H1 (cell line): Measurements from ENCODE around the gene DPYSL4. TPM values are rescaled to one million over a fixed set of nuclear protein-coding genes. Genes with fewer than 3 reads are reported as not detected.

Experiments used
- CTCF ChIA-PET: fragments of 300-600 bp; sonication (Branson Sonifier 250); formaldehyde crosslinking; loops from one replicate; lab custom pipeline; 2021; ENCODE audit not compliant: partially characterized antibody; lab: Charles Lee
- POLR2A ChIA-PET: fragments of 300-600 bp; sonication (Branson Sonifier 250); formaldehyde crosslinking; loops from one replicate; lab custom pipeline; 2021; ENCODE audit warnings: inconsistent platforms; ENCODE audit not compliant: partially characterized antibody; lab: Charles Lee
- DNase-seq, 2 experiments: peaks; one replicate each; pipeline versions ENCODE4 v3.0.0 to v3.0.0-alpha.2; 2010 to 2022; ENCODE audit warnings: low spot score in 2 of 2, low read depth in 1 of 2, mixed read lengths in 1 of 2
- FAIRE-seq: peaks from 2 replicates; lab custom pipeline; 2011; peaks lifted over from hg19 to GRCh38; lab: Jason Lieb, UNC
- H2AFZ ChIP-seq: 2 replicates; pipeline ENCODE4 v1.8.1; 2012; ENCODE audit warnings: low read length, inconsistent platforms
- H2AK5ac ChIP-seq: 2 replicates; pipeline ENCODE4 v1.6.1; 2013; ENCODE audit warnings: low read depth, low read length
- H2BK120ac ChIP-seq: replicated peaks from 2 replicates; pipeline ENCODE3; 2013; ENCODE audit warnings: low read depth, low read length, inconsistent platforms
- H2BK12ac ChIP-seq: 2 replicates; pipeline ENCODE4 v1.6.1; 2013; ENCODE audit warnings: low read depth, low read length
- H2BK15ac ChIP-seq: 2 replicates; pipeline ENCODE4 v1.6.1; 2013; ENCODE audit warnings: low read length
- H2BK20ac ChIP-seq: 2 replicates; pipeline ENCODE4 v1.6.1; 2013; ENCODE audit warnings: low read length
- H2BK5ac ChIP-seq: 2 replicates; pipeline ENCODE4 v1.6.1; 2013; ENCODE audit warnings: low read depth, low read length
- H3K14ac ChIP-seq: 2 replicates; pipeline ENCODE4 v1.6.1; 2013; ENCODE audit warnings: inconsistent platforms; ENCODE audit not compliant: insufficient read length
- H3K18ac ChIP-seq: 2 replicates; pipeline ENCODE4 v1.6.1; 2013; ENCODE audit warnings: low read length; ENCODE audit errors: extremely low read depth
- H3K23ac ChIP-seq: 2 replicates; pipeline ENCODE4 v1.6.1; 2013; ENCODE audit warnings: inconsistent platforms; ENCODE audit not compliant: insufficient read length
- H3K23me2 ChIP-seq: 2 replicates; pipeline ENCODE4 v1.6.1; 2013; ENCODE audit warnings: low read depth, low read length
- H3K27ac ChIP-seq: 2 replicates; pipeline ENCODE4 v1.6.1; 2011; ENCODE audit warnings: low read depth, low read length, inconsistent platforms
- H3K27me3 ChIP-seq, 4 experiments: replicated peaks in 1 of 4; 1 replicate in 1 of 4; 2 replicates in 3 of 4; pipeline versions ENCODE4 v1.6.1 to v1.8.1; 2011 to 2013; ENCODE audit warnings: low read length in 3 of 4, mild to moderate bottlenecking in 3 of 4, inconsistent platforms in 2 of 4, mixed read lengths in 2 of 4, moderate library complexity in 1 of 4; ENCODE audit not compliant: control insufficient read depth in 3 of 4, insufficient read depth in 3 of 4; ENCODE audit errors: extremely low read depth in 1 of 4
- H3K36me3 ChIP-seq, 4 experiments: 2 replicates each; pipeline versions ENCODE4 v1.6.1 to v1.8.1; 2011 to 2013; ENCODE audit warnings: mild to moderate bottlenecking in 4 of 4, low read length in 3 of 4, moderate library complexity in 2 of 4, control low read depth in 1 of 4, inconsistent platforms in 1 of 4; ENCODE audit not compliant: insufficient read depth in 4 of 4, control insufficient read depth in 2 of 4
- H3K4ac ChIP-seq: replicated peaks from 2 replicates; pipeline ENCODE3; 2013; ENCODE audit warnings: low read length, low read depth, mixed read lengths, inconsistent platforms; ENCODE audit not compliant: insufficient read length
- H3K4me1 ChIP-seq, 4 experiments: replicated peaks in 1 of 4; 1 replicate in 1 of 4; 2 replicates in 3 of 4; pipeline versions ENCODE4 v1.6.1 to v1.8.1; 2011 to 2013; ENCODE audit warnings: low read length in 3 of 4, inconsistent platforms in 2 of 4, mixed read lengths in 1 of 4; ENCODE audit not compliant: insufficient read depth in 4 of 4, control insufficient read depth in 3 of 4
- H3K4me2 ChIP-seq, 2 experiments: 2 replicates each; pipeline versions ENCODE4 v1.6.1 to v1.8.1; 2011 to 2013; ENCODE audit warnings: low read depth in 2 of 2, low read length in 2 of 2, control low read depth in 1 of 2, inconsistent platforms in 1 of 2, mild to moderate bottlenecking in 1 of 2; ENCODE audit not compliant: insufficient read depth in 1 of 2
- H3K4me3 ChIP-seq, 4 experiments: fragments of 200-600, 300-600 bp in 1 of 4; sonication (generic), shearing (Covaris generic), sonication (Bioruptor Twin) in 1 of 4; 2 replicates each; pipeline versions ENCODE4 v1.5.1 to v1.8.1; 2011 to 2016; ENCODE audit warnings: low read length in 4 of 4, low read depth in 3 of 4, control low read depth in 2 of 4, inconsistent platforms in 2 of 4, mild to moderate bottlenecking in 2 of 4, mixed read lengths in 1 of 4, moderate library complexity in 1 of 4; ENCODE audit not compliant: insufficient read depth in 2 of 4; ENCODE audit errors: extremely low read depth in 1 of 4
- H3K56ac ChIP-seq: replicated peaks from 2 replicates; pipeline ENCODE3; 2013; ENCODE audit warnings: low read depth, mild to moderate bottlenecking, mixed read lengths, low read length, inconsistent platforms; ENCODE audit not compliant: insufficient read length
- H3K79me1 ChIP-seq: 2 replicates; pipeline ENCODE4 v1.6.1; 2013; ENCODE audit warnings: low read depth, low read length, control low read depth
- H3K79me2 ChIP-seq, 2 experiments: 2 replicates each; pipeline versions ENCODE4 v1.6.1 to v1.8.1; 2012 to 2013; ENCODE audit warnings: low read length in 2 of 2, mild to moderate bottlenecking in 2 of 2, inconsistent platforms in 1 of 2; ENCODE audit not compliant: insufficient read depth in 2 of 2, control insufficient read depth in 1 of 2
- H3K9ac ChIP-seq, 4 experiments: replicated peaks in 1 of 4; 1 replicate in 1 of 4; 2 replicates in 3 of 4; pipeline versions ENCODE4 v1.6.1 to v1.8.1; 2011 to 2013; ENCODE audit warnings: low read depth in 3 of 4, low read length in 3 of 4, control low read depth in 2 of 4, mild to moderate bottlenecking in 2 of 4, moderate library complexity in 2 of 4, inconsistent platforms in 1 of 4; ENCODE audit errors: extremely low read depth in 1 of 4
- H3K9me3 ChIP-seq, 2 experiments: 2 replicates each; pipeline versions ENCODE4 v1.6.1 to v1.8.1; 2012 to 2013; ENCODE audit warnings: mild to moderate bottlenecking in 2 of 2, moderate library complexity in 2 of 2, control low read depth in 1 of 2, inconsistent platforms in 1 of 2, low read depth in 1 of 2, low read length in 1 of 2, mixed read lengths in 1 of 2; ENCODE audit not compliant: insufficient read depth in 2 of 2
- H4K20me1 ChIP-seq, 2 experiments: replicated peaks in 1 of 2; 2 replicates each; pipeline versions ENCODE3 to v1.8.1; 2011 to 2013; ENCODE audit warnings: inconsistent platforms in 2 of 2, low read length in 2 of 2, mild to moderate bottlenecking in 1 of 2; ENCODE audit not compliant: insufficient read depth in 2 of 2, control insufficient read depth in 1 of 2
- H4K5ac ChIP-seq: 2 replicates; pipeline ENCODE4 v1.6.1; 2013; ENCODE audit warnings: low read length, low read depth, mixed read lengths, inconsistent platforms; ENCODE audit not compliant: insufficient read length
- H4K8ac ChIP-seq: 2 replicates; pipeline ENCODE4 v1.8.0; 2013; ENCODE audit warnings: mild to moderate bottlenecking, moderate library complexity, low read length, inconsistent platforms; ENCODE audit not compliant: insufficient read depth; ENCODE audit errors: extremely low read depth
- H4K91ac ChIP-seq: replicated peaks from 2 replicates; pipeline ENCODE3; 2013; ENCODE audit warnings: low read length, mixed read lengths, inconsistent platforms; ENCODE audit not compliant: insufficient read length
- ASH2L ChIP-seq: fragments of 200-600, 300-600 bp; sonication (generic); IDR thresholded peaks from one replicate; pipeline ENCODE4 v1.7.1; 2017; ENCODE audit warnings: low read length
- BRCA1 ChIP-seq: IDR thresholded peaks from 2 replicates; pipeline ENCODE4 v1.6.1; 2012; ENCODE audit warnings: low read depth, low read length, improper control_type of control experiment
- CBX8 ChIP-seq: fragments of 300-800, 300-1000 bp; sonication (generic); IDR thresholded peaks from 2 replicates; pipeline ENCODE4 v1.7.1; 2016; ENCODE audit warnings: low read depth, low read length, borderline replicate concordance
- CTBP2 ChIP-seq: IDR thresholded peaks from 2 replicates; pipeline ENCODE4 v1.7.0; 2011; ENCODE audit warnings: borderline replicate concordance, mild to moderate bottlenecking, moderate library complexity, mixed read lengths, low read length; ENCODE audit not compliant: insufficient read depth, insufficient read length
- EP300 ChIP-seq, 2 experiments: IDR thresholded peaks; 1 replicate in 1 of 2; 2 replicates in 1 of 2; pipeline ENCODE4 v1.6.1; 2011 to 2012; ENCODE audit warnings: low read depth in 2 of 2, low read length in 2 of 2, mild to moderate bottlenecking in 2 of 2, borderline replicate concordance in 1 of 2, inconsistent platforms in 1 of 2, moderate library complexity in 1 of 2
- GABPA ChIP-seq: IDR thresholded peaks from 2 replicates; pipeline ENCODE4 v1.6.1; 2011; ENCODE audit warnings: mild to moderate bottlenecking, low read length, moderate library complexity, borderline replicate concordance; ENCODE audit not compliant: insufficient read depth
- JUN ChIP-seq: IDR thresholded peaks from 2 replicates; pipeline ENCODE4 v1.6.1; 2011; ENCODE audit warnings: low read depth, mild to moderate bottlenecking, improper control_type of control experiment, low read length
- JUND ChIP-seq: IDR thresholded peaks from 2 replicates; pipeline ENCODE4 v1.6.1; 2011; ENCODE audit warnings: mild to moderate bottlenecking, improper control_type of control experiment, low read length
- KDM4A ChIP-seq: IDR thresholded peaks from one replicate; pipeline ENCODE4 v1.7.1; 2012; ENCODE audit warnings: low read depth, mild to moderate bottlenecking, moderate library complexity, low read length, inconsistent platforms; ENCODE audit not compliant: severe bottlenecking
- KDM5A ChIP-seq: fragments of 200-600 bp; IDR thresholded peaks from 2 replicates; pipeline ENCODE4 v1.7.1; 2012; ENCODE audit warnings: mild to moderate bottlenecking, low read length, inconsistent platforms, mixed read lengths
- MAFK ChIP-seq: IDR thresholded peaks from 2 replicates; pipeline ENCODE4 v1.6.1; 2012; ENCODE audit warnings: low read depth, mild to moderate bottlenecking, improper control_type of control experiment, low read length
- POLR2A ChIP-seq, 2 experiments: IDR thresholded peaks; 1 replicate in 1 of 2; 2 replicates in 1 of 2; pipeline ENCODE4 v1.6.1; 2011; ENCODE audit warnings: low read depth in 2 of 2, low read length in 2 of 2, mild to moderate bottlenecking in 2 of 2; ENCODE audit errors: control extremely low read depth in 1 of 2
- RNF2 ChIP-seq: fragments of 200-900, 300-1000 bp; sonication (generic); IDR thresholded peaks from 2 replicates; pipeline ENCODE4 v1.7.1; 2016; ENCODE audit warnings: borderline replicate concordance, low read depth, mild to moderate bottlenecking, antibody characterized with exemption, low read length; ENCODE audit not compliant: poor library complexity, severe bottlenecking; ENCODE audit errors: missing control alignments
- SUZ12 ChIP-seq: fragments of 200-600 bp; sonication (generic); IDR thresholded peaks from 2 replicates; pipeline ENCODE4 v1.6.1; 2012; ENCODE audit warnings: mild to moderate bottlenecking, inconsistent platforms, low read length, moderate library complexity, mixed read lengths
- WGBS, 2 experiments: shearing (Covaris generic) in 1 of 2; methylation state at CpG; one replicate each; pipeline versions ENCODE4 v1.1.6 to v1.1.7; 2013 to 2015; ENCODE audit warnings: low lambda C conversion rate in 2 of 2, mixed read lengths in 2 of 2, inconsistent platforms in 1 of 2, low coverage in 1 of 2, missing lambda C conversion rate in 1 of 2; ENCODE audit not compliant: insufficient replicate concordance in 2 of 2, insufficient coverage in 1 of 2, insufficient read length in 1 of 2; ENCODE audit errors: extremely low coverage in 1 of 2, missing lambda C conversion rate in 1 of 2; 5-methylcytosine and 5-hydroxymethylcytosine counted together
- polyA plus RNA-seq, 7 experiments: library from polyadenylated mRNA; depleted of rRNA in 3 of 7; stranded (reverse) in 5 of 7; unstranded in 2 of 7; fragments of >200 nt in 5 of 7; fragments of 200-250 nt in 2 of 7; gene quantifications; 1 replicate in 5 of 7; 2 replicates in 1 of 7; 4 replicates in 1 of 7; pipeline versions ENCODE4 v1.2.1 to v1.2.3, GENCODE V29; 2011 to 2013; ENCODE audit warnings: missing spikeins in 2 of 7, mixed read lengths in 2 of 7
- total RNA-seq: library from RNA; stranded (reverse); fragmentation: NEBNext Ultra II Directional; extraction: Animal tissue kit (Norgen Biotek cat#: 25700); gene quantifications from 2 replicates; pipeline ENCODE4 v1.2.1, GENCODE V29; 2021

DPYSL4 gene
- total and polyA plus RNA-seq, 2 of the 8 experiments (the other 6 are each of a cell fraction or from before 2014, with no cell fraction given) = 12.9 to 15.2 TPM

GRCh38 chr10:132168571-132169030 is 18.1 kb upstream of the DPYSL4 start:
- Histone ChIP-seq H3K14ac (no peak overlapping the region), H3K79me2 (no peaks in the 10 kb centered on the region), H3K23ac (no peak overlapping the region), H3K18ac (no peak overlapping the region; the same call in 1 of the 2 replicates), H3K4me3 (no peak overlapping the region), H3K27ac (no peak overlapping the region), H2AK5ac (no peak overlapping the region), H3K36me3 (no peaks in the 10 kb centered on the region), H2BK120ac (no peak overlapping the region), H2AFZ (no peak overlapping the region), H3K4me2 (no peak overlapping the region), H4K8ac (no peak overlapping the region), H3K4me1 (peaks cover 0 to 5% (median 2%) of the 10 kb centered on the region in 4 experiments; a peak in 3 of 7 replicates), H2BK12ac (no peak overlapping the region), H3K9me3 (no peaks in the 10 kb centered on the region), H3K79me1 (no peaks in the 10 kb centered on the region), H2BK5ac (no peak overlapping the region), H3K4ac (no peak overlapping the region), H3K23me2 (no peaks in the 10 kb centered on the region), H2BK20ac (no peak overlapping the region), H4K5ac (no peak overlapping the region), H4K20me1 (no peaks in the 10 kb centered on the region), H3K56ac (no peak overlapping the region), H2BK15ac (no peak overlapping the region), H3K27me3 (no peaks in the 10 kb centered on the region; a peak in 1 of 7 replicates), H3K9ac (no peak overlapping the region), H4K91ac (no peak overlapping the region)
- POLR2A ChIA-PET = no interaction called here
- CTCF ChIA-PET = interaction anchor here (1.2 kb wide), 1 partner anchor 16 kb away, joined by 3 read pairs; no protein-coding TSS in a partner anchor
- DNase-seq (no peak), FAIRE-seq (no peak)
- WGBS, 2 experiments = 94% methylated on average over 24 of the region's 28 CpGs; no CpG with 5 or more reads in 1 of the 2 experiments
- no peak for TF ChIP-seq GABPA
- TF ChIP-seq CTBP2 = no peak
- TF ChIP-seq JUN = no peak
- TF ChIP-seq KDM5A = no peak
- no peak for TF ChIP-seq RNF2
- no peak for TF ChIP-seq ASH2L
- TF ChIP-seq EP300 (IDR thresholded peaks at IDR 0.05; ENCODE audit: borderline replicate concordance in 1 of 2, low read depth in 2 of 2, low read length in 2 of 2) = no peak
- TF ChIP-seq BRCA1 = no peak
- no peak for TF ChIP-seq POLR2A (IDR thresholded peaks at IDR 0.05; ENCODE audit: control extremely low read depth in 1 of 2, low read depth in 2 of 2, low read length in 2 of 2)
- TF ChIP-seq MAFK = no peak
- TF ChIP-seq JUND = no peak
- no peak for TF ChIP-seq CBX8
- TF ChIP-seq KDM4A = no peak
- TF ChIP-seq SUZ12 = no peak
